ENCODE data around the gene BABAM1. TPM values are rescaled to one million over a fixed set of nuclear protein-coding genes. Genes with fewer than 3 reads are reported as not detected.

Gene BABAM1
- total RNA-seq, 2 experiments from 2014 or later, result 56.2 to 63.5 TPM

DNA sequence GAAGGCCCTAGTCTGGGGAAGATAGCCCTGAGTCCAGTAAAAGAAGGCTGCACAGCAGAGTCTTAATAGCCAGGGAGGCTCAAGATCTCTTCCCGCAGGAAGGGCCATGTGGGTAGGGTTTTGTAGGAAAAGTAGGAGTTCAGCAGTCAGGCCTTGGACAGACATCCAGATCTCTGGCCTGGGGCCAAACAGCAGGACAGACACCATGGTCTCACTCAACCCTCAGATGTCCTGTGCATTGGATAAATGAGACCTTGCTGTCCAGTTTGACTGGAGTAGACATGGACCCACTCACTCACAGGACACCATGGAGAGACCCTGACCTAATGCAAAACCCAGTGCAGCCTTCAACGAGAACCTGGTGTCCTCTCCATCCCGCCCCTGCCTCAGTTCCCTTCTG lies 37.4 kb upstream of the BABAM1 start:
- no peak overlapping the region for H3K4me3 ChIP-seq (ENCODE audit: low read length)
- H3K36me3 ChIP-seq (ENCODE audit: insufficient read depth, low read length), result no peaks in the 10 kb centered on the region
- no peak for ATAC-seq (ENCODE audit: poor library complexity)
- H3K27ac ChIP-seq (ENCODE audit: low read depth in 1 of 2, low read length in 2 of 2), result no peak overlapping the region
- POLR2A ChIA-PET, result interaction anchor here (0.9 kb wide), 1 partner anchor 15 kb away, joined by 5 read pairs; the partner anchor contains the start of gene USE1
- H3K36me3 Mint-ChIP-seq (ENCODE audit: low read depth), result peaks cover 5% of the 10 kb centered on the region
- no peaks in the 10 kb centered on the region for H3K9me3 ChIP-seq (ENCODE audit: control insufficient read depth in 1 of 2, insufficient read depth in 1 of 2, low read length in 2 of 2)
- H3K4me3 Mint-ChIP-seq, result no peak overlapping the region
- no peak for DNase-seq
- peaks cover 33% of the 10 kb centered on the region for H3K4me1 ChIP-seq (ENCODE audit: insufficient read depth, low read length)
- H3K4me1 Mint-ChIP-seq (ENCODE audit: low read depth), result peaks cover 11% of the 10 kb centered on the region
- TF ChIP-seq, protein P1, sequence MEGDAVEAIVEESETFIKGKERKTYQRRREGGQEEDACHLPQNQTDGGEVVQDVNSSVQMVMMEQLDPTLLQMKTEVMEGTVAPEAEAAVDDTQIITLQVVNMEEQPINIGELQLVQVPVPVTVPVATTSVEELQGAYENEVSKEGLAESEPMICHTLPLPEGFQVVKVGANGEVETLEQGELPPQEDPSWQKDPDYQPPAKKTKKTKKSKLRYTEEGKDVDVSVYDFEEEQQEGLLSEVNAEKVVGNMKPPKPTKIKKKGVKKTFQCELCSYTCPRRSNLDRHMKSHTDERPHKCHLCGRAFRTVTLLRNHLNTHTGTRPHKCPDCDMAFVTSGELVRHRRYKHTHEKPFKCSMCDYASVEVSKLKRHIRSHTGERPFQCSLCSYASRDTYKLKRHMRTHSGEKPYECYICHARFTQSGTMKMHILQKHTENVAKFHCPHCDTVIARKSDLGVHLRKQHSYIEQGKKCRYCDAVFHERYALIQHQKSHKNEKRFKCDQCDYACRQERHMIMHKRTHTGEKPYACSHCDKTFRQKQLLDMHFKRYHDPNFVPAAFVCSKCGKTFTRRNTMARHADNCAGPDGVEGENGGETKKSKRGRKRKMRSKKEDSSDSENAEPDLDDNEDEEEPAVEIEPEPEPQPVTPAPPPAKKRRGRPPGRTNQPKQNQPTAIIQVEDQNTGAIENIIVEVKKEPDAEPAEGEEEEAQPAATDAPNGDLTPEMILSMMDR (IDR thresholded peaks at IDR 0.05), result no peak
- no peak overlapping the region for H3K27ac Mint-ChIP-seq
- CTCF ChIA-PET, result no interaction called here
- no peaks in the 10 kb centered on the region for H3K27me3 Mint-ChIP-seq
- intact Hi-C loops (cut with DNase I, micrococcal nuclease), result loop anchor here in 1 of 2 experiments (5.0 kb wide), 2 partner anchors 37 to 153 kb away; partner anchors contain the start of genes BABAM1, HAUS8 and MYO9B
- H3K27me3 ChIP-seq (ENCODE audit: control insufficient read depth in 1 of 2, insufficient read depth in 2 of 2, low read length in 2 of 2), result no peaks in the 10 kb centered on the region
- H3K9me3 Mint-ChIP-seq, result no peaks in the 10 kb centered on the region

DNA sequence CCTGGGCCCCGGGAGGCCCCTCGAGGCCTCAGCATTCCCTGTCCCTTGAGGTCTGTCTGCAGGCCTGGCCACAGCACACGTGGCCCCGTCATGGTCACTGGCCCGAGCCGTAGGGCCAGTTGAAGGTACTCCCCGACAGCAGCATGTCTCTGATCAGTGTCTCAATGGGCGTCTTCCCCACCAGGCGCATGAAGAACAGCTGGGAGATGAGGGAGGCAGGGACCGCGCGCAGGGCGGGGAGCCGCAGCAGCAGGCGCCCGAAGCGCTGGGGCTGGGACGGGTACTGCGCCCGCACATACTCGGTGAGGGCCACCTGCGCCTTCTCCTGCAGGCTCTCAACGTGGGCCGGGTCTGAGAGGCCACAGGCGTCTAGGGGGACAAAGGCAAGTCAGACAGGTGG lies 35.0 kb upstream of the BABAM1 start:
- TF ChIP-seq, protein P1 (IDR thresholded peaks at IDR 0.05), result no peak
- ChIA-PET CTCF (no interaction called here), POLR2A (no interaction called here)

DNA sequence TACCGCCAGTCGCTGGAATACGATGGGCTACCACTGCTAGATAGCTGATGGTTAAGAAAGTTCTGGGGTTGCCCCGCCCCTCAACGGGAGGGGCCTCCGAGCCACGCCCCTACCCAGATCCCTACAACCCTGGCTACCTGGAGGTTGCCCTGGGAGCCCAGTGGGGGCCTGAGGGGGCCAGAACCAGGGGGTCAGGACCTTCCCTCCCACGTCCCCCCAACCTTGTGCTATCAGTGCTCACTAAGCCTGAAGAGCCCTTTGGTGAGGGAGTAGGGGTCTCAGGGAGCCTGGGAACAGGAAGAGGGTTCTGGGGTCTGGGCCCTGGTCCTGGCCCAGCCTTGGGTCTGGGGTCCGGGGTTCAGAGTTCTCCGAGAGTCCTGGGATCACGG lies 32.3 kb upstream of the BABAM1 start:
- H3K4me1 ChIP-seq (ENCODE audit: insufficient read depth, low read length), result peaks cover 22% of the 10 kb centered on the region
- ChIA-PET POLR2A (interaction anchor here (0.8 to 3.6 kb wide), 13 partner anchors 9 to 167 kb away, joined by 3 to 51 read pairs (median 4); partner anchors contain the start of genes BABAM1, HAUS8, MYO9B and OCEL1), CTCF (interaction anchor here (0.8 to 2.5 kb wide), 12 partner anchors 8 to 157 kb away, joined by 3 to 14 read pairs (median 6); partner anchors contain the start of genes BABAM1, OCEL1 and USE1)
- Mint-ChIP-seq H3K4me1 (ENCODE audit: low read depth) (peaks cover 6% of the 10 kb centered on the region), H3K36me3 (ENCODE audit: low read depth) (no peaks in the 10 kb centered on the region), H3K27ac (peak overlapping the region; percentile 47), H3K9me3 (no peaks in the 10 kb centered on the region), H3K27me3 (no peaks in the 10 kb centered on the region), H3K4me3 (peak overlapping the region; percentile 87)
- H3K27ac ChIP-seq (ENCODE audit: low read depth in 1 of 2, low read length in 2 of 2), result peak overlapping the region in 1 of 2 donors; percentile 34
- no peaks in the 10 kb centered on the region for H3K9me3 ChIP-seq (ENCODE audit: control insufficient read depth in 1 of 2, insufficient read depth in 1 of 2, low read length in 2 of 2)
- TF ChIP-seq, protein P1 (IDR thresholded peaks at IDR 0.05), result no peak
- ATAC-seq (ENCODE audit: poor library complexity) (peak; percentile 63), DNase-seq (peak in 13 of 14 experiments; percentile 27 to 79 (median 55))
- no peaks in the 10 kb centered on the region for H3K36me3 ChIP-seq (ENCODE audit: insufficient read depth, low read length)
- intact Hi-C loops (cut with DNase I, micrococcal nuclease), result loop anchor here (1.0 to 2.0 kb wide), 5 partner anchors 20 to 168 kb away; partner anchors contain the start of genes USE1 (in 2 of the 2), HAUS8 (in 1 of the 2) and MYO9B (in 1 of the 2)
- H3K4me3 ChIP-seq (ENCODE audit: low read length), result peak overlapping the region; percentile 87
- no peaks in the 10 kb centered on the region for H3K27me3 ChIP-seq (ENCODE audit: control insufficient read depth in 1 of 2, insufficient read depth in 2 of 2, low read length in 2 of 2)

More for the DNA sequence above, 35.0 kb upstream of the BABAM1 start:
- Histone ChIP-seq H3K27me3 (ENCODE audit: control insufficient read depth in 1 of 2, insufficient read depth in 2 of 2, low read length in 2 of 2) (no peaks in the 10 kb centered on the region), H3K36me3 (ENCODE audit: insufficient read depth, low read length) (no peaks in the 10 kb centered on the region), H3K4me1 (ENCODE audit: insufficient read depth, low read length) (peaks cover 29% of the 10 kb centered on the region), H3K9me3 (ENCODE audit: control insufficient read depth in 1 of 2, insufficient read depth in 1 of 2, low read length in 2 of 2) (no peaks in the 10 kb centered on the region), H3K4me3 (ENCODE audit: low read length) (no peak overlapping the region), H3K27ac (ENCODE audit: low read depth in 1 of 2, low read length in 2 of 2) (no peak overlapping the region)
- H3K36me3 Mint-ChIP-seq (ENCODE audit: low read depth), result no peaks in the 10 kb centered on the region
- no peaks in the 10 kb centered on the region for H3K9me3 Mint-ChIP-seq
- intact Hi-C loops (cut with DNase I, micrococcal nuclease), result loop anchor here in 1 of 2 experiments (2.0 kb wide), 1 partner anchor 165 kb away; no protein-coding TSS in a partner anchor
- DNase-seq, result no peak
- no peak for ATAC-seq (ENCODE audit: poor library complexity)
- no peaks in the 10 kb centered on the region for H3K27me3 Mint-ChIP-seq
- peaks cover 6% of the 10 kb centered on the region for H3K4me1 Mint-ChIP-seq (ENCODE audit: low read depth)
- no peak overlapping the region for H3K27ac Mint-ChIP-seq
- peak overlapping the region; percentile 15 for H3K4me3 Mint-ChIP-seq

Measured in CD4-positive, alpha-beta T cell (primary cell).